Anterior cingulate cortex (tissue), 58 donors: ENCODE data around the gene TRMT1.

Experiments
- DNase-seq, 58 donors: peaks; one replicate each; lab custom pipeline; 2025; lab: John Stamatoyannopoulos, UW

TRMT1 gene

DNA sequence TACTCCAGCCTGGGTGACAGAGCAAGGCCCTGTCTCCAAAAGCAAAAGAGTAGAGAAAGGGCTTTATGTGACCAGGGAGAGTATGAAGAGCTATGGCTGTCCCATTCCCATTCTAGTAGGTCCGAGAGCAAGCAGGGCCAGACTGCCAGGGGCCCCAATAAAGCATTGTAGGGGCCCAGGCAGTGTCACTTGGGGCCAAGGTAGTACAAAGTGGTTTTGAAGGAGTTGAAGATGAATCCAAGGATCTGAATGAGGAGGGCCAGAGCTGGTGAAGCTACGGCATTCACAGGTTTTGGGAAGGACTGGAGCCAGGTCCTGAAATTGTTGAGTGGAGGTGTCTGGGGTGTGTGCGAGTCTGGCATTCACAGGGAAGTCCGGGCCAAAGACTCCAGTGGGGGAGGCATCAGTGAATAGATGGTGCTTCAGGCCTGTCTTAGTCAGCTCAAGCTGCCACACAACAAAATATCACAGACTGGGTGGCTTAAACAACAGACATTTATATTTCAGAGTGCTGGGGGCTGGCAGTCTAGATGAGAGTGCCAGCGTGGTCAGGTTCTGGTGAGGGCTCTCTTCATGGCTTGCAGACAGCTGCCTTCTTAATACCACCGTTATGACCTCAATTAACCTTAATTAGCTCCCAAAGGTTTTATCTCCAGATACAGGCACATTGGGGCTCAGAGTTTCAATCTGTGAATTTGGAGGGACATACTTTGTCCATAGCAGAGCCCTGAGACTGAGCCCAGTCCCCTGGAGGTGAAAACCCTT lies 11.5 kb upstream of the TRMT1 start:
- DNase-seq = peak in 6 of 58 donors; percentile 9 to 36 (median 22)

DNA sequence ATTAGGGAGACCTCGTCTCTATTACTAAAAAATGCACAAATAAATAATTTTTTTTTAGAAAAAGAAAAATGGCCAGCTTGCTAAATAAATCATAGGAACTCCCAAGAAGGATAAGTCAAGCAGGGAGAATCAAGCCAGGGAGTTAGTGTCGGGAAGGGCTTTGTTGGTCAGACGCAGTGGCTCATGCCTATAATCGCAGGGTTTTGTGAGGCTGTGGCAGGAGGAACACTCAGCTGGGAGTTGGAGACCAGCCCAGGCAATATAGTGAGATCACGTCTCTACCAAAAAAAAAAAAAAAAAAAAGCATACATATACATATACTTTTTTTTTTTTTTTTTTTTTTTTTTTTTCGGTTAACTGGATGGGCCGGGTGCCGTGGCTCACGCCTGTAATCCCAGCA lies 10.5 kb upstream of the TRMT1 start:
- DNase-seq = no peak

DNA sequence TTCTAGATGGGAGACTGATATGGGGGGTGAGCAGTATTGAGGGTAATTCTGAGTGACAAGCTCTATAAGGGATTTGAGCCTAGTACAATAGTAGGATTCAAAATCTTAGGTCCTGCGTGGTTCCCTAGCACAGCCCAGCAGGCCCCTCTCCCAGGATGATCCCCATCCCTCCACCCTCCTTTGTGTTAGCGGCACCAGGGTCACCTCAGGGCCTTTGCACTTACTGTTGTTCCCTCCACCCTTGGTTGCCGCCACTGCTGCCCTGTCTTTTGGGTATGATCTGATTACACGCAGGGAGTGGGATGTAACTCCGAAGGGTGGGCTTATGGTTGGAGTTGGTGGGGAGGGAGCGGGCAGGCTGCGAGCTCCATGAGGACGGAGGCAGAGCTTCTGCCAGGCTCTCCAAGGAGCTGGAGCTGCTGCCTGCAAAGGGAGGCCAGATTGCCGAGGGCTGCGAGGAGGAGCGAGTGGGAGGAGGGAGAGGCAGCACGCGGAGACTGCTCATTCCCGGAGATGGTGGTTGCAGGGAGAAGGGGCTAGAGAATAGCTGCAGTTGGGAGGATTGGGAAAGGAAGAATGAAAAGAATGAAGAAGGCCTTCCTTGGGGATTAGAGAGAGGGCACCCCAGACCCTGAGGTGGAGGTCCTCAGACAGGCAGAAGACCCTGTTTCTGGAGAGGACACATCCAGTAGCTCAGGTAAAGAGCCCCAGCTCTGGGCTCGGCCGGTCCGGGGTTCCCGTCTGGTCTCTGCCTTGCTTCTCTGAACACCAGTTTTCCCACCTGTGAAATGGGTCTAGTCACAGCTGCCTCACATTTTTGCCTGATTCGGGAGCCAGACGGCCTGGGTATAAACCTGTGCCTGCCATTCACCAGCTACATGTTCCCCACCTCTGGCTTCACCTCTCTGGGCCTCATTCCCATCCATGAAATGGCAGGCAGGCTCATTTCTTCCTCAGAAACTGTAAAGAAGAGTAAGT lies 6.7 kb upstream of the TRMT1 start:
- DNase-seq = peak in 22 of 58 donors; percentile 10 to 70 (median 36)

DNA sequence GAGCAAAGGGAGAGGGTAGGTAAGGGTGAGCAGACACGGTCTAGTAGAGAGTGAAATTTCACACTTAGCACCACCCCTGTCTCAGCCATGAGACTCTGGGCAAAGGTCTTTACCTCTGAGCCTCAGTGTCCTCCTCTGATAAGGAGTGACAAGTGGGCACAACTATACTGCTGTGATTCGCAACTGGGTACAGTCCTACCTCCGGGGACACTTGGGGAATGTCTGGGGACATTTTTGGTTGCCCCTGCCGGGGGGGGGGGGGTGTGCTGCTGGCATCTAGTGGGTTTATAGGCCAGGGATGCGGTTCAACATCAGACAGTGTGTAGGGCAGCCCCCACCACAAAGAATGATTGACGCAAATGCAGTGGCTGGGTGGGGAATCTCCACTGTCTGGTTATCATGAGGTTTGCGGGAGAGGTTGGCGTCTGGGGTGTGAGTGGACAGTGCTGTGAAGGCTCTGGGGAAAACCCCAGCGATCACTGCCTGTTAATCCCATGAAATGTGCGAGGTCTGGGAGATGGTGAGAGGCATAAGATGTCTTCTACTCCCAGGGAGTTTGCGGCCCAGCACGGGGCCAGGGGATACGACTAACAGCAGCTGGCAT lies 5.8 kb upstream of the TRMT1 start:
- DNase-seq = no peak

DNA sequence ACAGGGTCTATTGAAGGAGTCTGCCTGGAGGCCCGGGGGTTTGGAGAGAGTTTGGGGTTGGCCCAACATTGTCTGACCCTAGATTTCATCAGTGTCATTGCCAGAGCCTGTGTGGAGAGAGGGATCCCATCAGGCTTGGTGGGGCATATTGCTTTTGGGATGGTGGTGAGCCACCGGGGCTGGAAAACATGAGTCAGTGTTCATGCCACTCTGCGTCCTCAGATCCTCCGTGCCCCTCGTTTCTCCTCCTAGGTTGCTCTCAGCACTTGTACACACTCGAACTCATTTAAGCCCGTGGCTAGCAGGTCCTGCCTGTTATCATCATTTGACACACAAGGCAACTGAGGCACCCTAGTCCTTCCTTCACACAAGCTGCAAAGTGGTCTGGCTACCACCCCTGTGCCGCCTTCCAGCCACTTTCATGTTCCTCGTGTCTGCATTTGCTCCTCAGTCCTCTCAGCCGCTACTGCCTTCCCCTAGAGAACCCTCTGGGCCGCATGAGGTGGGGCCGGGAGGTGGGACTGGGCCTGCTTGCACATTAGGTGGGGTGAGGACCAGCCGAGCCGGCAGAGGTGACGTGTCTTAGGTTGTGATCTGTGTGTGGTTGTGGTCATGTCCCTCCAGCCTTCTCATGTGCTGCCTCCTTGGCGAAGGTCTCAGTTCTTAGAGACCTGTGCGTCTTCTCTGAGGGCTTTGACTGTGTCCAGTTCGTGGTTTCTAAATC lies 5.2 kb upstream of the TRMT1 start:
- DNase-seq = no peak

GRCh38 chr19:13120817-13121216 lies 4.3 kb upstream of the TRMT1 start:
- DNase-seq = no peak

GRCh38 chr19:13120031-13120430 lies 3.5 kb upstream of the TRMT1 start:
- DNase-seq = no peak

- no peak for DNase-seq
Measured at GRCh38 chr19:13119627-13120026, 3.1 kb upstream of the TRMT1 start.

- peak in 3 of 58 donors; percentile 18 to 44 (median 35) for DNase-seq
Measured at GRCh38 chr19:13118424-13119193, 2.1 kb upstream of the TRMT1 start.

DNA sequence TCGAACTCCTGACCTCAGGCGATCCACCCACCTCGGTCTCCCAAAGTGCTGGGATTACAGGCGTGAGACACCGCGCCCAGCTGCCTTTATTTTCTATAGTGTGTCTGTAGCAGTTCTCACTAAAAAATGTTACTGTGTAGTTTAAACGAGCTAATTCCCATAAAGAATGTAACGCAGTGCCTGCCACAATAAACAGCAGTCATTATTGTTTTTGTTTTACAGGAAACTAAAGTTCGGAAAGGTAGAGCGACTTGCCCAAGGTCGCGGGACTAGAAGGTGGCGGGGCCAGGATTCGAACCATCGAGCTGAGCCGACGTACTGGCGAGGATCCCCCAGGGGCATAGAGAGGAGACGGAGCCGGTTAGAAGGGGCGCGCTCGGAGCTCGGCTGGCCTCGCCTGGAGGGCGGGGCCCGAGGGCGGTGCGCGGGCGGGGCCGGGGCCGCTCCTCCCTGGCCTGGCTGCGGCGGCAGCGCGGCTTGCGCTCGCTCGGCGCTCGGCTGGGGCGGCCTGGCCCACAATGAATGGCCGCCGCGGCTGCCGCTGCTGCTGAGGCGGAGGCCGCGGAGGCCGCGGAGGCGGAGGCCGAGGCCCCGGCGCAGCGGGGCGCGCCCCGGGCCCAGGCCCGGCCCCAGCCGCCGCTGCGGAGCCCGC lies 1.4 kb upstream of the TRMT1 start, which contains the start of gene NACC1:
Gene NACC1, plus strand, starts transcription at position 493 of the 652 bp plus-strand sequence. CDS start 16,944 bp downstream, outside the sequence.
- DNase-seq = peak in 57 of 58 donors; percentile 28 to 94 (median 82)

DNA sequence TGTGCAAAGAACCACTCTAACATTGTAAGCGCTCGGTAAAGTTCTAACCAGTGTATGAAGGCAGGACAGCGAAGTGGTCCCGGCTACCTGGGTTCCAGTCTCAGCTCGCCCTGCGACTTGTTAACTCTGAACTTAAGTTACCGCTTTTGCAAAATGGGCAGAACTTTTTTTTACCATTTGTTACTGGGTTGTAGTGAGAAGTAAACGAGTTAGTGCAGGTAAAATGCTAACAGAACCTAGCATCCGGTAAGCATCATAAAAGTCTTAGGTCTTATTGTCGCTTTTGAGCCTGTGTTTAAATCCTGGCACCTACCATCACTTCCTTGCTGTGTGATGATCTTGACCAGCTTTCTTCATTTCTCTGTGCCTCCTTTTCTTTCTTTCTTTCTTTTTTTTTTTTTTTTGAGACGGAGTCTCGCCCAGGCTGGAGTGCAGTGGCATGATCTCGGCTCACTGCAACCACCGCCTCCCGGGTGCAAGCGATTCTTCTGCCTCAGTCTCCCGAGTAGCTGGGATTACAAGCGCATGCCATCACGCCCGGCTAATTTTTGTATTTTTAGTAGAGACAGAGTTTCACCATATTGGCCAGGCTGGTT lies 734 bp upstream of the TRMT1 start:
- no peak for DNase-seq

DNA sequence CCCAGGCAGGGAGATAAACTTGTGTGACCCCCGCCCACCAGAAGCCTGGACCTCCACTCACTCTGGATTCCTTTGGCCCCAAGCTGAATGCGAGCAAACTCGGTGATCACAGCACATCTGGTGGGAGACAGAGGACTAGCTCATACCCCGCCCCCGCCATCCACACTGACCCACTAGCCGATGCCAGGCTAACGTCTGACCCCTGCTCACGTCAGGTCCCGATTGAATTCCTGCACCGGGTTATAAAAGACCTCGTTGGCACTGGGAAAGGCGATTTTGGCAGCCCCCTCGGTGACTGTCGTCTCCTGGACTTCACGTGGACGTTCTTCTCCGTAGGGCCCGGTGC lies 631 bp downstream of the TRMT1 start:
- no peak for DNase-seq

DNA sequence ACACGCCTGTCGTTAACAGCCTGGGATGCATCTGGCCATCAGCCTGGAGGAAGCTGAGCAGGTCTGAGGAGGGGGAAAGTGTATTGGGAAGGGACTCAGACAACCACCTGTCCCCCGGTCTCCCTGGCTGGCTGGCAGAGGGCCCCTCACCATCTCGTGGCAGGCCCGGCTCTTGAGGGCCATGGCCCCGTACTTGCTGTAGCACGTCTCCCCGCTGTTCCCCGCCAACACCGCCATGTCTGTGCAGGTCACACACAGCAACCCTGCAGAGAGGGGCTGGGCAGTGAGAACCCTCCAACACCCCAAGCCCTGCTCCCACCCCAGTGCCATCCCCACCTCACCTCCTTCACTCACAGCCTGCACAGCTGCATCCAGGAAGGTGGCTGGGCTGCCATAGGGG lies 4.0 kb downstream of the TRMT1 start:
- DNase-seq = no peak

DNA sequence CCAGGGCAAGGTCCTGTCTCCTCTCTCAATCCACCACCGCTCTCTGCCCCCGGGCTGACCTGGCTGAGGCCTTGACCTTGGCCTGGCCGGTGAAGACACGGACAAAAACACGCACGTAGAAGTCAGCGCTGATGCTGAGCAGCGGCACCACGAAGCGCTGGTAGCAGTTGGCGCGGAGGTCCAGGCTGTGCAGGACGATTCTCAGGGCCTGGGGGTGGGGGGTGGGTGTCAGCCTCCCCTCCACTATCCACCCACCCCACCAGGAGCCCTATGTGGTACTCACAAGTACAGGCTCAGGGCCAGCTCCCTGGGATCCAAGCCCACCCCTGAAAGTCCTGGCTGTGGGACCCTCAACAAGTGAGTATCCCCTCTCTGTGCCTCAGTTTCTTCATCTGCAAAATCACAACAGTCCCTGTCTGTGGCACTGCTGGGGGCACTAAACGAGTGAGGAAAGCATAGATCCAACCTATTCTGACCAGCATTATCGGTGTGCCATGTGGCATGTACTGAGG lies 6.4 kb downstream of the TRMT1 start:
- no peak for DNase-seq

DNA sequence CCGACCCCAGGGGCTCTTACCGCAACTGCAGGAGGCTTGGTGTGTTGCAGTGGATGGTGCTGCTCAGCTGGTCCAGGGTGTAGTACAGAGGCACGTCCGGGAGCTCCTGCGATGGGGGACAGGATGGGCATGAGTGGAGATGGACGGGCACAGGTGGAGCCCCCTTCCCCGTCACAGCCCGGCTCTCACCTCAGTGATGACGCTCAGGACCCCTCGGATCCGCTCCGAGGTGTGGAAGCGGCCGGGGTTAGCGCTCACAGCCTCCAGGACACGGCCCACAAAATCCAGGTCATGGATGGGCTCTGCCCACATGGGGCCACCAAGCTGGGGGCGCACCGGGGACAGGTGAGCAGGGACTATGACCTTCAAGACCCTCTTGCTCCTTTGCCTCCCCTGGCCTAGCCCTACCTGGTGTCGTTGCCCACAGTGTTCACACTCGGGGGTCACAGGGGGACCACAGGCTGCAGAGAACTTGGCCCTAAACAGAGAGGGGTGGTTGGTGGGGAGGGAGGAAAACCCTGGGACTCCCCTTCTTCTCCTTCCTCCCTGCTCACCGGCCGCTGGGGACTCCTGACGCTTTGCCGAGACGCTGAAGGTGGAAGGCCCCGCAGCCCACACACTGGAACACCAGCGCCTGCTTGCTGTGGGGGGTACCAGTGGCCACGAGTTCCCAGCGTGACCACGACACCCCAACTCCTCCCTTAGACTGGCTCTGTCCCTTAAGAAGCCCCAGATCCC lies 7.0 kb downstream of the TRMT1 start:
- DNase-seq = no peak

GRCh38 chr19:13104848-13105711 lies 11.5 kb downstream of the TRMT1 start:
- no peak for DNase-seq
